M059J (cell line): ENCODE results near the gene ONECUT3. TPM values are rescaled to one million over a fixed set of nuclear protein-coding genes. Genes with fewer than 3 reads are reported as not detected.

ENCODE experiments used
- total RNA-seq: library from RNA; depleted of rRNA; stranded (reverse); fragments of >200 nt; shearing (Covaris generic); gene quantifications from 2 replicates; pipeline ENCODE4 v1.2.3, GENCODE V29; 2014; rRNA removed

Gene ONECUT3
- total RNA-seq, 1 experiment from 2014 or later, result not detected

Other genes starting within 250 kb of the ONECUT3 start
- 0.84 and 3.7 TPM in 2 replicates for gene ADAMTSL5, start 240.5 kb upstream of the ONECUT3 start, total RNA-seq
- gene PLK5, start 229.4 kb upstream of the ONECUT3 start, total RNA-seq, result not detected in 2 replicates
- 16.5 and 48.0 TPM in 2 replicates for gene MEX3D, start 185.2 kb upstream of the ONECUT3 start, total RNA-seq
- gene MBD3, start 160.6 kb upstream of the ONECUT3 start, total RNA-seq, result 64.9 and 116 TPM in 2 replicates
- 87.1 and 105 TPM in 2 replicates for gene UQCR11, start 148.0 kb upstream of the ONECUT3 start, total RNA-seq
- gene TCF3, start 100.9 kb upstream of the ONECUT3 start, total RNA-seq, result 38.1 and 90.7 TPM in 2 replicates
- 5.8 and 6.4 TPM in 2 replicates for gene ATP8B3, start 58.8 kb downstream of the ONECUT3 start, total RNA-seq
- gene REXO1, start 95.0 kb downstream of the ONECUT3 start, total RNA-seq, result 3.4 and 13.8 TPM in 2 replicates
- 1.2 and 8.4 TPM in 2 replicates for gene KLF16, start 110.1 kb downstream of the ONECUT3 start, total RNA-seq
- gene ABHD17A, start 132.0 kb downstream of the ONECUT3 start, total RNA-seq, result 59.0 and 94.1 TPM in 2 replicates
- 1.0 and 6.7 TPM in 2 replicates for gene ADAT3, start 151.9 kb downstream of the ONECUT3 start, total RNA-seq
- gene SCAMP4, start 151.9 kb downstream of the ONECUT3 start, total RNA-seq, result 75.5 and 98.0 TPM in 2 replicates
- gene CSNK1G2, start 187.7 kb downstream of the ONECUT3 start, total RNA-seq, result 50.1 and 70.7 TPM in 2 replicates